Tongue (tissue), 2 donors: Measurements from ENCODE around the gene CPPED1. TPM values are rescaled to one million over a fixed set of nuclear protein-coding genes. Genes with fewer than 3 reads are reported as not detected.

Experiments used
- DNase-seq: peaks from one replicate; pipeline ENCODE4 v3.0.0-alpha.2; 2015
- total RNA-seq: library from RNA; depleted of rRNA; stranded (reverse); fragments of >200 nt; gene quantifications from one replicate; pipeline ENCODE4 v1.2.3, GENCODE V29; 2014

CPPED1 gene
- total RNA-seq, 1 donor from 2014 or later: 9.3 TPM

DNA sequence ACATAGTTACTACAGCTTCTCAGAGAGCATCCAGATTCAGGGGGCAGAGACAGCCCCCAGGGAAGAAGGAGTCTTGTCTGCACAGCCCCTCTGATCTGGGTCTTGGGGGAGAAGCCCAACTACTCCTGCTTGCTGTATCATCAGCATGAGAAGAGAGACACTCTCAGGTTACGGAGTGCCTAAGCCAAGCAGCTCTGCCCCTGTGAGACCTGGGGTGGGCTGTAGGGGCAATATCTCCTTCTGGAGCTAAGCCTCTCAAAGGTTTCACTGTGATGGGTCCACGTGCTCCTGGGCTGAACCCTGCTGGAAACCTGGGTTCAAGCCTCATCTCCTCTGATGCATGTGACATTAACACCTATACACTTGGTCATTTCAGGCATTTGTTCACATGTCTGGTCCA lies 123.2 kb downstream of the CPPED1 start:
- no peak for DNase-seq

DNA sequence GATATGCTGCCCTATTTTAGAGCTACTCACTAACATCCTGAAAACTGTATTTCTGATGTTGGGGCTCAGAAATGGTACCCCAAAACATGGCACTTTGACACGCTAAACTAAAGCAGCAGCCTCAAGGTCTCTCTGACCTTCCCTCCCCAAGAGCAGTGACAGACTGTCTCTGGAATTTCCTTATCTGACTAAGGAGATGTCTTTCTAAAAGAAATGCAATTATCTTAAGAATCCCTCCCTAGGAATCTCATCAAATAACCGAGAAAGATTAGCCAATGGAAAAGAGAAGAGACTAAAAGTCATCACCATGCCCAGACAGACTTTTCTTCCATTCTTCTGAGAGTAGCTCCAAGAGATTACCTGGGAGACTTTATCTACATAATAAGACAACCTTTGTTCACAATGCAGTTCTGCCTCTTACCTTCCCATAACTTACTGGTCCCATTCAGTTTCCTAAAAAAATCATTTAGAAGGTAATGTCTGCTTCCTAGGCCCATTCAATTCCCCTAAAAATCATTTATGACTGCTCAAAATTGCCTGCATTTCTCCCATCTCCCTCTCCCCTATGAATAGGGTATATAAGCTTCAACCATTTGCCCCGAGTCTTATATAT lies 123.9 kb downstream of the CPPED1 start:
- no peak for DNase-seq

- DNase-seq: no peak
Measured at GRCh38 chr16:12678983-12679382, 124.7 kb downstream of the CPPED1 start.

DNA sequence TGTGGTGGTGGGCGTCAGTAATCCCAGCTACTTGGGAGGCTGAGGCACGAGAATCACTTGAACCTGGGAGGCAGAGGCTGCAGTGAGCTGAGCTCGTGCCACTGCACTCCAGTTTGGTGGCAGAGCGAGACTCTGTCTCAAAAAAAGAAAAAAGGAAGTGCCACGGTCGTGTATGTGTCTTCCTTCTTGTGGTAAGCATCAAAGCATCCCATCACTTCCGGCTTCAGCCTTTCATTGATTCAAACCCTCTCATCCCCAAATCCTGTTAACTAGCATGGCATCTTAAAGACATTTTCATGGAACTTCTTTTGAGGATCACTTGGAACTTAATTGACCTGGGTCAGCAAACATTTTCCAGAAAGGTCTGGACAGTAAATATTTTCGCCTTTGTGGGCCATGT lies 126.2 kb downstream of the CPPED1 start:
- DNase-seq: no peak

DNA sequence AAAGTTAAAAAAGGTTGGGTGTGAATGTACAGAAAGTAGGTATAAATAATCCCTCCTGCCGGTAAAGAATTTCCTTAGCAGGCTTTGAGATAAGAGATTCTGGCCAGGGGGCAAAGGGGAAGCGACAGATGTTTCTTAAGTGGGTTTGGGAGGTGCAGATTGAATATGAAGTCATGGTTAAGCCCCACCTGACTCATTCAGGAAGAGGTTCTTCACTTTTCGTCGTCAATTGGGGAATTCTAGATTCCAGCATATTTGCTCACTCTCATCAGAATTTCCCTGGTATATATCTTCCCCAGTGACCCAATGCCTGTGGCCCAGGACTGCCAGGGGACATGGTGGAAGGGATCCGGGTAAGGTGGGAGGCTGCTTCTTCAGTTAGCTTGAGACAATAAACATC lies 127.8 kb downstream of the CPPED1 start:
- no peak for DNase-seq

GRCh38 chr16:12675046-12675445 lies 128.6 kb downstream of the CPPED1 start:
- no peak for DNase-seq

DNA sequence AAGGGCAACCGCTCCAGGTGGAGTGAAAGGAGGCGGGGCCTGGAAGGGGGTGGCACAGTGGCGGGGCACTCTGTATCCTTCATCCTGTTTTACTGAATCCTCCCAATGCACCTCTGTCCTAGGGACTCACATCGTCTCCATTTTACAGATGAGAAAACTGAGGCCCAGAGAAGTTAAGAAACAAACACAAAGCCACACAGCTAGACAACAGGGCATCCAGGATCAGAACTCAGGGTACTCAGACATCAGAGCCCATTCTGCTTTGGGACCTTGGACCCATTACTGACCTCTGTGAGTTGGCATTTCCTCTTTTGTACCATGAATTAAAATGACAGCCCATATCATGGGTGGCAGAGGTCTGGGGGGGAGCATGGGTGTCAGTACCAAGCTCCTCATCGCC lies 129.2 kb downstream of the CPPED1 start:
- DNase-seq: no peak

- no peak for DNase-seq
Measured at GRCh38 chr16:12674071-12674470, 129.6 kb downstream of the CPPED1 start.

GRCh38 chr16:12673466-12673865 lies 130.2 kb downstream of the CPPED1 start:
- DNase-seq: peak; percentile 4

GRCh38 chr16:12672986-12673385 lies 130.7 kb downstream of the CPPED1 start:
- DNase-seq: peak; percentile 56

GRCh38 chr16:12669908-12670307 lies 133.8 kb downstream of the CPPED1 start:
- DNase-seq: no peak

- no peak for DNase-seq
Measured at GRCh38 chr16:12667909-12668308, 135.8 kb downstream of the CPPED1 start.

- DNase-seq: no peak
Measured at GRCh38 chr16:12664164-12664733, 139.4 kb downstream of the CPPED1 start.

GRCh38 chr16:12661656-12662172 lies 142.0 kb downstream of the CPPED1 start:
- DNase-seq: peak; percentile 85

- no peak for DNase-seq
Measured at GRCh38 chr16:12659871-12660270, 143.8 kb downstream of the CPPED1 start.

GRCh38 chr16:12658506-12658905 lies 145.2 kb downstream of the CPPED1 start:
- no peak for DNase-seq

DNA sequence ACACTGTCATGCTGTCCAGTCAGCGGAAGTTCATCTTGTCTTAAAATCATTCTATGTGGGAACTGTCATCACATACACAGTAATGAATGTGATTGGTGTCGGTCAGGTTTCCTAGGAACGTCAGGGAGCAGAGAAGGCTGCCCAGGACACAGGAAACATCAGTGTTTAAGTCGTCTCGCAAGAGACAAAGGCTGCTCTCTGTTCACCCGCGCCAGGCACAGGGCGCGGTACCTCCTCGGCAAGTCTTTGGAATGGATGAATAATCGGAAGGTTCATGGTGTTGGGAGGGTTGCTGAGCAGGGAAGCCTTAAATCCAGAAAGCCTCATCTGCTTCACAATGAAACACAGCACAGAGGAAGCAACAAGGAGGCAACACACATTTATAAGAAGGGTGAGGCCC lies 148.2 kb downstream of the CPPED1 start:
- no peak for DNase-seq

GRCh38 chr16:12653820-12654392 lies 149.8 kb downstream of the CPPED1 start:
- no peak for DNase-seq

DNA sequence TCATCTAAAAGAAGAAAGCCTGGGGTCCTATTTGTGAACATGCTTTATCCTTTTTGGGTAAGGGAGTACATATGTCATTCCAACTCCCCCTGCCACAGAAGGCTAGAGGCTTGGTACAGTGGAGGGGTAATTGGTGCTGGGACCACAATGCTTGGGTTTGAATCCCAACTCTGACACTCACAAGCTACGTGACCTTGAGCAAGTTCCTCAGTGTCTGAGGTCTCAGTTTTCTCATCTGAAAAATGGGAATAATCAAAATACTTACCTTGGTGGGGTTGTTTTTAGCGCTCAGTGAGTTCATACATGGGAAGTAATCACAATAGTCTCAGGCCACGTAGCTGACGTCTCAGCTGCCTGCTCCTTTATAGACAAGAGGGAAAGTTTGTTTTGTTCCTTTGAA lies 150.8 kb downstream of the CPPED1 start:
- no peak for DNase-seq

DNA sequence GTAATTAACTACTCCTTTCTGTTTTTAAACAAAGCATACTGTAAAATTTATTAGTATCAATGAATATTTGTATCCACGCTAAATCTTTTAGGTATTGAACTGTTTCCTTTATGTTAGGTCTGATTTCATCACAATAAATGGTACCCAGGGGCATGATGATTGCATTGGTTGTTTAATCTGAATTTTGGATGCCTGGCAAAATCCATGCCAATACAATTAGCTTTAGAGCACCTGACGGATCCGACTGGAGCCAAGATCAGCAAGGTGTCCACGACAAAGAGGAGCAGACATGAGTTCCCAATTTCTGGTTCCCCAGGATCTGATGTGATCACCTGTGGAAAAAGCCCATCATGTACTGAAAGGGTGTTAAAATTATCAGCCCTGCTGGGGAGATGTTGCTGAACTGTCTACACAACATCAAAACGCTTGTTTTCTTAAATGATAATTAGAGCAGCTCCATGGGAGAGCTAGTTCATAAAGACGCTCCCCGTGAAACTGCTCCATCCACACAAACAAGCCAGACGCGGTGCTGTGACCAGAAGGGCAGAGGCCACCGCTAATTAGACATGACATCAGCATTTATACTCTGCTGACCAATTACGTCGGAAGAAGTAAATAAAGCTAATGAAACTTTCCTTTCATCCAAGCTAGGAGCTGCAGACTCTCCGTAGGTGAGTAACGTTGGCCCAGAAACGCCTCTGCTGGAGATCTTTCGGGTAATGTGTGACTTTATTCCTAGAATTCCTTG lies 151.7 kb downstream of the CPPED1 start:
- DNase-seq: no peak

DNA sequence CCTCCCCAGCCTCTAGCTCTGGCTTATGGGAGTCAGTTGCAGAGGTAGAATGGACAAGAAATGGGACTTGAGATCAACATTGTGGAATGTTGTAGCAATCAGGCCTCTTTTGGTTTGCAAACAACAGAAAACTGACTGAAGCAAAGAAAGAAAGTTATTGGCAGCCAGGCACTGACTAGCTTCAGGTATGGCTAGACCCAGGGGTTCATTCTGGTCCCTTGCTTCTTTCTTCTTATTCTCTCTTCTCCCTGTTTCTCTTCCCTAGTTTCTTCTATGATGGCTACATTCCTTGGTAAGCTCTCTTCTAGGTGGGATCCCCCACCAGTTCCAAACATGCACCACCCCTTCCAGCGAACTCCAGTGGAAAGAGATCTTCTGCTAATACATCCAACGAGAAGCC lies 154.3 kb downstream of the CPPED1 start:
- DNase-seq: no peak

DNA sequence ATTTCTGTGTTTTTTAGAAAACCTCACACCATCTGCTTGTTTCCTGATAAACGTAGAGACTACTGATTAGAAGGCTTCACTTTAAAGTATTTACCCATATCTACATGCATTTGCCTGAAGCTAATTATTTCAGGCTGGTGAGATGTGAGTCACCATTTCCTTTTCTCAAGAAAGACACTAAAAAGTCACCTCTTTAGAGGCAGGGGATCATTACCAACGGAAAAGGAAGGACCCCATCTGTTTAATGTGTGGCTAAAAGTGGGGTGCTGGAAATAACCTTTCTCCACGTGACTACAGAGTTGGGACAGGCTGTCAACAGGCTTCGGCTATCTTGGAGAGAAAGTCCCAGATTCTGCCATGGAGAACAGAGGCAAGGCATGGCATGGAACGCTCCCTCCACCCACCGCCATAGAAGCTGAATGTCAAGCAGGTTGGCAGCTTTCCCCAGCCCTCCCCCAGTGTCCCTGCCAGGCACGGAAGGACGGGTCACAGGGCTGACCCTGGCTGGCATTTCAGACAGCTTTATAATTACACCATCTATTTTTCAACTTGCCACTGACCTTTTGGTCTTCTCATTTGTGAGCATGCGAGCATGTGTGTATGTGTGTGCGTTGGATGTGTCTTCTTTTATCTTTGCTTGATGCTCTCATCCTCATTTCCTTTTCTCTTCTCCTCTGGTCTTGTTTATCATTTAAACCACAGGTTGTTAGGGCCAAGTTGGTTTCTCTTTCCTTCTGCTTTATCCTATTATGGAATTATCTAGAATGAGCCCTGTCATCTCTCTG lies 157.0 kb downstream of the CPPED1 start:
- DNase-seq: no peak
